SH-SY5Y (cell line): Measurements from ENCODE around the gene SETD1A.

Source experiments
- GATA2 ChIP-seq: IDR thresholded peaks from 2 replicates; pipeline ENCODE4 v1.6.1; 2011; ENCODE audit warnings: mild to moderate bottlenecking, low read depth, low read length
- GATA3 ChIP-seq: IDR thresholded peaks from 2 replicates; pipeline ENCODE4 v1.6.1; 2011; ENCODE audit warnings: low read depth, mild to moderate bottlenecking, low read length, moderate library complexity

DNA sequence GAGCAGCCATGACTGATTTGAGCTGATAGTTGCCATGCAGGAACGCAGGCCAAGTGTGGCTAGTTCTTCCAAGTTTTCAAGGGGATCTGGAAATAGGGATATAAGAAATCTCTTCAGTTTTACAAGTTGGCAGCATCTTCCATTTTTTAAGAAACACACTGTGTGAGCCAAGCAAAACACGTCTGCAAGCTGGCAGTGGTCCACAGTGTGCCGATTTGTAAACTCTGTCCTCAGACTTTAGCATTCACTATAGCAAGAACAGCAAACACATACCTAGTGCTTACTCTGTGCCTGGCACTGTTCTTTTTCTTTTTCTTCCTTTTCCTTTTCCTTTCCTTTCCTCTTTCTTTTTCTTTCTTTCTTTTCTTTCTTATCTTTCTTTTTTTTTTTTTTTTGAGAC, 5.8 kb upstream of the SETD1A start:
- TF ChIP-seq GATA2 (no peak), GATA3 (no peak)
